K562 (cell line): ENCODE results near the gene RPRM. TPM values are rescaled to one million over a fixed set of nuclear protein-coding genes. Genes with fewer than 3 reads are reported as not detected.
"Not testable (repeated sequence)": the region's sequence is repeated elsewhere in the genome, so short reads cannot be mapped to it uniquely, and the experiment has no call there.

Experiments used
- ATAC-seq: fragments of 200-7000 bp; cut with Tn5 transposase; 3 replicates; pipeline ENCODE4 v1.9.1; 2020; ENCODE audit warnings: moderate library complexity
- BruUV-seq: library from RNA; stranded (reverse); fragments of 400-500 nt; replicated peaks from 2 replicates; lab custom pipeline; 2021; lab: Mats Ljungman, UMichigan
- CTCF ChIA-PET: fragments of 300-600 bp; formaldehyde crosslinking; extraction: SDS; loops from one replicate; lab custom pipeline; 2021; ENCODE audit warnings: low intra/inter-chr PET ratio; lab: Yijun Ruan, JAX
- POLR2A ChIA-PET: fragments of 300-600, 350-650 bp; sonication (Branson Sonifier 250); formaldehyde crosslinking; extraction: SDS; loops from one replicate; lab custom pipeline; 2021; ENCODE audit warnings: antibody characterized with exemption, inconsistent platforms; lab: Yijun Ruan, JAX
- DNase-seq, 4 experiments: peaks; one replicate each; pipeline versions ENCODE4 v3.0.0 to v3.0.0-alpha.2; 2011 to 2018; ENCODE audit warnings: low spot score in 3 of 4, mixed read lengths in 3 of 4; ENCODE audit errors: extremely low read depth in 1 of 4
- FAIRE-seq: peaks from 2 replicates; lab custom pipeline; 2011; peaks lifted over from hg19 to GRCh38; lab: Jason Lieb, UNC
- H2AFZ ChIP-seq: 2 replicates; pipeline ENCODE4 v1.6.0; 2011; ENCODE audit warnings: low read depth, low read length, control low read depth, inconsistent platforms
- H3K27ac ChIP-seq: fragments of 200-600 bp; 3 replicates; pipeline ENCODE4 v1.8.0; 2011; ENCODE audit warnings: low read depth, mild to moderate bottlenecking, control low read depth, inconsistent platforms, low read length, moderate library complexity, mixed read lengths; ENCODE audit errors: extremely low read depth
- H3K27me3 ChIP-seq, 2 experiments: fragments of 300-600 bp in 1 of 2; 2 replicates in 1 of 2; 3 replicates in 1 of 2; pipeline versions ENCODE4 v1.6.0 to v1.8.0; 2011; ENCODE audit warnings: inconsistent platforms in 2 of 2, low read length in 2 of 2, mild to moderate bottlenecking in 1 of 2, mixed read lengths in 1 of 2, moderate library complexity in 1 of 2; ENCODE audit not compliant: control insufficient read depth in 2 of 2, insufficient read depth in 2 of 2
- H3K36me3 ChIP-seq: fragments of 300-600 bp; 3 replicates; pipeline ENCODE4 v1.8.0; 2011; ENCODE audit warnings: mild to moderate bottlenecking, low read length, inconsistent platforms; ENCODE audit not compliant: control insufficient read depth, insufficient read depth
- H3K4me1 ChIP-seq, 2 experiments: fragments of 200-600 bp in 1 of 2; replicated peaks in 1 of 2; 2 replicates in 1 of 2; 3 replicates in 1 of 2; pipeline versions ENCODE4 v1.5.1 to v1.8.0; 2011; ENCODE audit warnings: inconsistent platforms in 2 of 2, low read length in 2 of 2, mild to moderate bottlenecking in 1 of 2, mixed read lengths in 1 of 2, moderate library complexity in 1 of 2; ENCODE audit not compliant: control insufficient read depth in 2 of 2, insufficient read depth in 2 of 2
- H3K4me2 ChIP-seq: 2 replicates; pipeline ENCODE4 v1.6.1; 2011; ENCODE audit warnings: low read length, control low read depth, inconsistent platforms, mixed read lengths; ENCODE audit not compliant: insufficient read depth
- H3K4me3 ChIP-seq: fragments of 200-600 bp; sonication (generic), shearing (Covaris generic); 2 replicates; pipeline ENCODE4 v1.5.1; 2016; ENCODE audit warnings: control low read depth, inconsistent platforms
- H3K79me2 ChIP-seq: fragments of 200-600 bp; 3 replicates; pipeline ENCODE4 v1.8.0; 2011; ENCODE audit warnings: low read length, inconsistent platforms; ENCODE audit not compliant: control insufficient read depth, insufficient read depth
- H3K9ac ChIP-seq, 2 experiments: 2 replicates each; pipeline versions ENCODE4 v1.6.0 to v1.6.1; 2011; ENCODE audit warnings: low read depth in 2 of 2, low read length in 2 of 2, control low read depth in 1 of 2, inconsistent platforms in 1 of 2, mild to moderate bottlenecking in 1 of 2, mixed read lengths in 1 of 2; ENCODE audit not compliant: insufficient read depth in 1 of 2
- H3K9me1 ChIP-seq: one replicate; pipeline ENCODE4 v1.6.0; 2011; ENCODE audit warnings: inconsistent platforms, mild to moderate bottlenecking, low read length, moderate library complexity; ENCODE audit not compliant: control insufficient read depth, insufficient read depth
- H3K9me3 ChIP-seq: replicated peaks from 2 replicates; pipeline ENCODE4 v1.5.1; 2011; ENCODE audit warnings: low read depth, low read length, inconsistent platforms; ENCODE audit not compliant: control insufficient read depth, insufficient read depth
- H4K20me1 ChIP-seq: replicated peaks from 2 replicates; pipeline ENCODE4 v1.6.1; 2011; ENCODE audit warnings: low read length, inconsistent platforms, mixed read lengths; ENCODE audit not compliant: control insufficient read depth, insufficient read depth
- BDP1 ChIP-seq: IDR thresholded peaks from 3 replicates; pipeline ENCODE4 v1.6.1; 2011; ENCODE audit not compliant: insufficient read length, insufficient read depth
- GTF2F1 ChIP-seq: IDR thresholded peaks from 2 replicates; pipeline ENCODE4 v1.6.1; 2011; ENCODE audit warnings: low read depth, low read length, improper control_type of control experiment
- NR1H2 ChIP-seq: sonication (generic); formaldehyde crosslinking; IDR thresholded peaks from 2 replicates; pipeline ENCODE4 v1.4.0; 2020; ENCODE audit warnings: mild to moderate bottlenecking, missing genetic modification reagents
- SIRT6 ChIP-seq: IDR thresholded peaks from one replicate; pipeline ENCODE4 v1.6.1; 2012; ENCODE audit warnings: low read depth, mild to moderate bottlenecking, control low read depth, inconsistent platforms, low read length, moderate library complexity
- SP1 ChIP-seq: sonication (generic); formaldehyde crosslinking; IDR thresholded peaks from 2 replicates; pipeline ENCODE4 v1.8.1; 2022; ENCODE audit warnings: mild to moderate bottlenecking, missing genetic modification reagents
- ZBTB17 ChIP-seq: fragments of 450-650 bp; formaldehyde crosslinking; IDR thresholded peaks from 2 replicates; pipeline ENCODE4 v1.4.0; 2020; ENCODE audit warnings: mild to moderate bottlenecking
- WGBS: fragments of 100-300 bp; shearing (Covaris generic); methylation state at CpG from one replicate; pipeline ENCODE4 v1.1.6; 2016; ENCODE audit warnings: low coverage, mixed read lengths; ENCODE audit not compliant: insufficient coverage; ENCODE audit errors: missing lambda C conversion rate; 5-methylcytosine and 5-hydroxymethylcytosine counted together
- in situ Hi-C: fragments of 300-500 bp; cut with MboI; formaldehyde crosslinking; loops from 4 replicates; pipeline ENCODE4 v1.15.0; 2018; ENCODE audit warnings: inconsistent platforms, mixed read lengths
- intact Hi-C: fragments of 100-400 bp; cut with micrococcal nuclease; formaldehyde crosslinking; loops from 2 replicates; pipeline ENCODE4 v1.14.2; 2022
- polyA plus RNA-seq, 8 experiments: library from polyadenylated mRNA; depleted of rRNA in 4 of 8; stranded (reverse) in 5 of 8; unstranded in 3 of 8; fragments of >200 nt; fragmentation: Nextera tagmentation in 2 of 8; fragmentation: Illumina TruSeq in 1 of 8; extraction: Ambion mirVana in 2 of 8; extraction: Trizol in 1 of 8; gene quantifications; 2 replicates each; pipeline versions ENCODE4 v1.2.1 to v1.2.3, GENCODE V29; 2011 to 2014; ENCODE audit warnings: inconsistent platforms in 1 of 8, missing spikeins in 1 of 8
- total RNA-seq, 7 experiments: library from RNA; depleted of rRNA in 6 of 7; stranded (reverse); fragments of >200 nt in 6 of 7; fragmentation: Illumina TruSeq in 2 of 7; extraction: Trizol in 2 of 7; gene quantifications; 2 replicates each; pipeline versions ENCODE4 v1.2.1 to v1.2.3, GENCODE V29; 2011 to 2021; ENCODE audit warnings: low replicate concordance in 1 of 7

The RPRM gene
- total and polyA plus RNA-seq, 9 of the 15 experiments (the other 6 are each of a cell fraction or from before 2014, with no cell fraction given), result not detected

DNA sequence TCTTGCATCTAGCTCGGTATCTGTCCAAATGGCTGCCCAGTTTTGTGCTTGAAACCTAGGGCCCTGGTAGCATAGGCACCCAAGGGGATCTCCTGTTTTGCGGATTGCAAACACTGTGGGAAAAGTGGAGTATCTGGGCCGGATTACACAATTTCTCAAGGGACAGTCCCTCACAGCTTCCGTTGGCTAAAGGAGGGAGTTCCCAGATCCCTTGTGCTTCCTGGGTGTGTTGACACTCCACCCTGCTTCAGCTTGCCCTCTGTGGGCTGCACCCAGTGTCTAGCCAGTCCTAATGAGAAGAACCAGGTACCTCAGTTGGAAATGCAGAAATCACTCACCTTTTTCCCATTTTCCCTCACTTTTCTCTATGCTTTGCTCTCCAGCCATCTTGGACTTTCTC is 35.5 kb downstream of the RPRM start (continued):
- TF ChIP-seq SP1 (CRISPR knock-in tag) (no peak), NR1H2 (CRISPR knock-in tag) (no peak), BDP1 (no peak), ZBTB17 (no peak), SIRT6 (no peak), GTF2F1 (no peak)

DNA sequence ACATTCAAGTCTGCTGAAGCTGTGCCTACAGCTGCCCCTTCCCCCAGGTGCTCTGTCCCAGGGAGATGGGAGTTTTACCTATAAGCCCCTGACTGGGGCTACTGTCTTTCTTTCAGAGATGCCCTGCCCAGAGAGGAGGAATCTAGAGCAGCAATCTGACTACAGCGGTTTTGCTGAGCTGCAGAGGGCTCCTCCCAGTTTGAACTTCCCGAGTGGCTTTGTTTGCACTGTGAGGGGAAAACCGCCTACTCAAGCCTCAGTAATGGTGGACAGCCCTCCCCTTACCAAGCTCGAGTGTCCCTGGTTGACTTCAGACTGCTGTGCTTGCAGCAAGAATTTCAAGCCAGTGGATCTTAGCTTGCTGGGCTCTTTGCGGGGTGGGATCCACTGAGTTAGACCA is 35.9 kb downstream of the RPRM start:
- H3K27ac ChIP-seq, H3K4me1 ChIP-seq, H4K20me1 ChIP-seq, H3K36me3 ChIP-seq, H3K27me3 ChIP-seq, H3K4me2 ChIP-seq, CTCF ChIA-PET, H3K4me3 ChIP-seq, DNase-seq, intact Hi-C loops, H3K9me3 ChIP-seq, ATAC-seq, POLR2A ChIA-PET, in situ Hi-C loops, H3K9ac ChIP-seq, H3K79me2 ChIP-seq, H3K9me1 ChIP-seq, H2AFZ ChIP-seq, BruUV-seq, FAIRE-seq: not testable (repeated sequence)
- 0% methylated on average over 5 of the region's 5 CpGs for WGBS
